ENCODE data around the gene BEAN1.

BEAN1 gene

GRCh38 chr16:66412182-66412581 is 14.9 kb upstream of the BEAN1 start:
- no peak overlapping the region for H3K27ac ChIP-seq (ENCODE audit: low read depth, low read length)
- no peaks in the 10 kb centered on the region for H3K9me3 ChIP-seq (ENCODE audit: low read length)
- H3K4me1 ChIP-seq (ENCODE audit: insufficient read depth, low read length): no peaks in the 10 kb centered on the region
- H3K36me3 ChIP-seq (ENCODE audit: insufficient read depth, low read length): no peaks in the 10 kb centered on the region
- peaks cover 0 to 1% of the 10 kb centered on the region in 2 donors for H3K27me3 ChIP-seq (ENCODE audit: control insufficient read depth in 1 of 2, insufficient read depth in 2 of 2, low read length in 2 of 2)
- no peak overlapping the region for H3K9ac ChIP-seq (ENCODE audit: low read length)
- no peak overlapping the region for H3K4me3 ChIP-seq (ENCODE audit: low read depth in 1 of 2, low read length in 2 of 2)

- no peaks in the 10 kb centered on the region for H3K4me1 ChIP-seq (ENCODE audit: insufficient read depth, low read length)
- H3K27me3 ChIP-seq (ENCODE audit: control insufficient read depth in 1 of 2, insufficient read depth in 2 of 2, low read length in 2 of 2): no peaks in the 10 kb centered on the region
These were observed 12.2 kb upstream of the BEAN1 start for GRCh38 chr16:66414891-66415290.

GRCh38 chr16:66416136-66416535 is 11.0 kb upstream of the BEAN1 start:
- no peak overlapping the region for H3K27ac ChIP-seq (ENCODE audit: low read depth, low read length)
- H3K36me3 ChIP-seq (ENCODE audit: insufficient read depth, low read length): no peaks in the 10 kb centered on the region
- H3K4me3 ChIP-seq (ENCODE audit: low read depth in 1 of 2, low read length in 2 of 2): no peak overlapping the region
- H3K9ac ChIP-seq (ENCODE audit: low read length): no peak overlapping the region
- no peaks in the 10 kb centered on the region for H3K27me3 ChIP-seq (ENCODE audit: control insufficient read depth in 1 of 2, insufficient read depth in 2 of 2, low read length in 2 of 2)
- no peaks in the 10 kb centered on the region for H3K9me3 ChIP-seq (ENCODE audit: low read length)
- no peaks in the 10 kb centered on the region for H3K4me1 ChIP-seq (ENCODE audit: insufficient read depth, low read length)

More at GRCh38 chr16:66414891-66415290, 12.2 kb upstream of the BEAN1 start:
- Histone ChIP-seq H3K9ac (ENCODE audit: low read length) (no peak overlapping the region), H3K36me3 (ENCODE audit: insufficient read depth, low read length) (no peaks in the 10 kb centered on the region), H3K4me3 (ENCODE audit: low read depth in 1 of 2, low read length in 2 of 2) (no peak overlapping the region), H3K9me3 (ENCODE audit: low read length) (no peaks in the 10 kb centered on the region), H3K27ac (ENCODE audit: low read depth, low read length) (no peak overlapping the region)

GRCh38 chr16:66416939-66417700 is 10.0 kb upstream of the BEAN1 start:
- Histone ChIP-seq H3K9ac (ENCODE audit: low read length) (no peak overlapping the region), H3K4me1 (ENCODE audit: insufficient read depth, low read length) (no peaks in the 10 kb centered on the region), H3K9me3 (ENCODE audit: low read length) (no peaks in the 10 kb centered on the region), H3K4me3 (ENCODE audit: low read depth in 1 of 2, low read length in 2 of 2) (no peak overlapping the region), H3K36me3 (ENCODE audit: insufficient read depth, low read length) (no peaks in the 10 kb centered on the region), H3K27me3 (ENCODE audit: control insufficient read depth in 1 of 2, insufficient read depth in 2 of 2, low read length in 2 of 2) (no peaks in the 10 kb centered on the region), H3K27ac (ENCODE audit: low read depth, low read length) (no peak overlapping the region)

GRCh38 chr16:66418165-66418962 is 8.7 kb upstream of the BEAN1 start:
- H3K27me3 ChIP-seq (ENCODE audit: control insufficient read depth in 1 of 2, insufficient read depth in 2 of 2, low read length in 2 of 2): no peaks in the 10 kb centered on the region
- no peaks in the 10 kb centered on the region for H3K9me3 ChIP-seq (ENCODE audit: low read length)

GRCh38 chr16:66419527-66419926 is 7.6 kb upstream of the BEAN1 start:
- Histone ChIP-seq H3K4me3 (ENCODE audit: low read depth in 1 of 2, low read length in 2 of 2) (no peak overlapping the region), H3K36me3 (ENCODE audit: insufficient read depth, low read length) (no peaks in the 10 kb centered on the region), H3K4me1 (ENCODE audit: insufficient read depth, low read length) (no peaks in the 10 kb centered on the region), H3K27me3 (ENCODE audit: control insufficient read depth in 1 of 2, insufficient read depth in 2 of 2, low read length in 2 of 2) (no peaks in the 10 kb centered on the region), H3K27ac (ENCODE audit: low read depth, low read length) (no peak overlapping the region), H3K9me3 (ENCODE audit: low read length) (no peaks in the 10 kb centered on the region), H3K9ac (ENCODE audit: low read length) (no peak overlapping the region)

More at GRCh38 chr16:66418165-66418962, 8.7 kb upstream of the BEAN1 start:
- Histone ChIP-seq H3K4me3 (ENCODE audit: low read depth in 1 of 2, low read length in 2 of 2) (no peak overlapping the region), H3K36me3 (ENCODE audit: insufficient read depth, low read length) (no peaks in the 10 kb centered on the region), H3K9ac (ENCODE audit: low read length) (no peak overlapping the region), H3K27ac (ENCODE audit: low read depth, low read length) (no peak overlapping the region), H3K4me1 (ENCODE audit: insufficient read depth, low read length) (no peaks in the 10 kb centered on the region)

GRCh38 chr16:66420396-66420795 is 6.7 kb upstream of the BEAN1 start:
- H3K27ac ChIP-seq (ENCODE audit: low read depth, low read length): no peak overlapping the region
- no peak overlapping the region for H3K4me3 ChIP-seq (ENCODE audit: low read depth in 1 of 2, low read length in 2 of 2)
- peaks cover 0 to 6% of the 10 kb centered on the region in 2 donors for H3K27me3 ChIP-seq (ENCODE audit: control insufficient read depth in 1 of 2, insufficient read depth in 2 of 2, low read length in 2 of 2)
- no peaks in the 10 kb centered on the region for H3K36me3 ChIP-seq (ENCODE audit: insufficient read depth, low read length)
- no peak overlapping the region for H3K9ac ChIP-seq (ENCODE audit: low read length)
- no peaks in the 10 kb centered on the region for H3K9me3 ChIP-seq (ENCODE audit: low read length)
- H3K4me1 ChIP-seq (ENCODE audit: insufficient read depth, low read length): no peaks in the 10 kb centered on the region

- H3K36me3 ChIP-seq (ENCODE audit: insufficient read depth, low read length): no peaks in the 10 kb centered on the region
- no peak overlapping the region for H3K9ac ChIP-seq (ENCODE audit: low read length)
- no peak overlapping the region for H3K27ac ChIP-seq (ENCODE audit: low read depth, low read length)
- H3K4me3 ChIP-seq (ENCODE audit: low read depth in 1 of 2, low read length in 2 of 2): no peak overlapping the region
- H3K4me1 ChIP-seq (ENCODE audit: insufficient read depth, low read length): peaks cover 4% of the 10 kb centered on the region
- peaks cover 10 to 17% of the 10 kb centered on the region in 2 donors for H3K27me3 ChIP-seq (ENCODE audit: control insufficient read depth in 1 of 2, insufficient read depth in 2 of 2, low read length in 2 of 2)
- no peaks in the 10 kb centered on the region for H3K9me3 ChIP-seq (ENCODE audit: low read length)
These were observed 5.2 kb upstream of the BEAN1 start for GRCh38 chr16:66421891-66422290.

- H3K36me3 ChIP-seq (ENCODE audit: insufficient read depth, low read length): no peaks in the 10 kb centered on the region
- H3K27ac ChIP-seq (ENCODE audit: low read depth, low read length): no peak overlapping the region
- H3K9me3 ChIP-seq (ENCODE audit: low read length): no peaks in the 10 kb centered on the region
- H3K27me3 ChIP-seq (ENCODE audit: control insufficient read depth in 1 of 2, insufficient read depth in 2 of 2, low read length in 2 of 2): peaks cover 10 to 17% of the 10 kb centered on the region in 2 donors
- H3K9ac ChIP-seq (ENCODE audit: low read length): no peak overlapping the region
- peaks cover 4% of the 10 kb centered on the region for H3K4me1 ChIP-seq (ENCODE audit: insufficient read depth, low read length)
- H3K4me3 ChIP-seq (ENCODE audit: low read depth in 1 of 2, low read length in 2 of 2): no peak overlapping the region
These were observed 4.7 kb upstream of the BEAN1 start for GRCh38 chr16:66422366-66422765.

GRCh38 chr16:66423177-66423576 is 3.9 kb upstream of the BEAN1 start:
- Histone ChIP-seq H3K27ac (ENCODE audit: low read depth, low read length) (no peak overlapping the region), H3K4me1 (ENCODE audit: insufficient read depth, low read length) (peaks cover 4% of the 10 kb centered on the region), H3K9ac (ENCODE audit: low read length) (no peak overlapping the region), H3K9me3 (ENCODE audit: low read length) (no peaks in the 10 kb centered on the region), H3K4me3 (ENCODE audit: low read depth in 1 of 2, low read length in 2 of 2) (no peak overlapping the region), H3K36me3 (ENCODE audit: insufficient read depth, low read length) (no peaks in the 10 kb centered on the region), H3K27me3 (ENCODE audit: control insufficient read depth in 1 of 2, insufficient read depth in 2 of 2, low read length in 2 of 2) (peaks cover 12 to 24% of the 10 kb centered on the region in 2 donors)

GRCh38 chr16:66425651-66426050 is 1.4 kb upstream of the BEAN1 start:
- peaks cover 22 to 45% of the 10 kb centered on the region in 2 donors for H3K27me3 ChIP-seq (ENCODE audit: control insufficient read depth in 1 of 2, insufficient read depth in 2 of 2, low read length in 2 of 2)

More at GRCh38 chr16:66425651-66426050, 1.4 kb upstream of the BEAN1 start:
- H3K9me3 ChIP-seq (ENCODE audit: low read length): no peaks in the 10 kb centered on the region
- no peak overlapping the region for H3K9ac ChIP-seq (ENCODE audit: low read length)
- no peaks in the 10 kb centered on the region for H3K36me3 ChIP-seq (ENCODE audit: insufficient read depth, low read length)
- no peak overlapping the region for H3K4me3 ChIP-seq (ENCODE audit: low read depth in 1 of 2, low read length in 2 of 2)
- no peak overlapping the region for H3K27ac ChIP-seq (ENCODE audit: low read depth, low read length)
- H3K4me1 ChIP-seq (ENCODE audit: insufficient read depth, low read length): peaks cover 4% of the 10 kb centered on the region

Measured in muscle layer of colon (tissue), 2 donors.